Measurements from ENCODE around the gene DHX32. TPM values are rescaled to one million over a fixed set of nuclear protein-coding genes. Genes with fewer than 3 reads are reported as not detected.

Gene DHX32
- total and polyA plus RNA-seq, 2 experiments from 2014 or later = 48.8 to 66.7 TPM

- no peak for DNase-seq (ENCODE audit: low read depth in 1 of 2, low spot score in 1 of 2)
- Histone ChIP-seq H3K9me3 (ENCODE audit: low read depth) (no peaks in the 10 kb centered on the region), H3K4me3 (no peak overlapping the region), H3K27me3 (no peaks in the 10 kb centered on the region), H3K27ac (no peak overlapping the region), H3K4me1 (ENCODE audit: low read depth) (no peaks in the 10 kb centered on the region), H3K36me3 (peaks cover 23% of the 10 kb centered on the region)
- no peak for TF ChIP-seq CTCF (IDR thresholded peaks at IDR 0.05; ENCODE audit: low read depth, low read length)
These were observed 85.4 kb downstream of the DHX32 start for GRCh38 chr10:125795637-125796190.

GRCh38 chr10:125795128-125795527 is 86.0 kb downstream of the DHX32 start:
- no peak for DNase-seq (ENCODE audit: low read depth in 1 of 2, low spot score in 1 of 2)
- no peaks in the 10 kb centered on the region for H3K27me3 ChIP-seq
- H3K4me1 ChIP-seq (ENCODE audit: low read depth) = no peaks in the 10 kb centered on the region
- no peak overlapping the region for H3K27ac ChIP-seq
- H3K4me3 ChIP-seq = no peak overlapping the region
- no peaks in the 10 kb centered on the region for H3K9me3 ChIP-seq (ENCODE audit: low read depth)
- H3K36me3 ChIP-seq = peaks cover 22% of the 10 kb centered on the region
- no peak for TF ChIP-seq CTCF (IDR thresholded peaks at IDR 0.05; ENCODE audit: low read depth, low read length)

GRCh38 chr10:125792342-125793300 is 88.5 kb downstream of the DHX32 start:
- H3K36me3 ChIP-seq = peaks cover 19% of the 10 kb centered on the region
- no peak overlapping the region for H3K4me3 ChIP-seq
- no peak for DNase-seq (ENCODE audit: low read depth in 1 of 2, low spot score in 1 of 2)
- no peaks in the 10 kb centered on the region for H3K4me1 ChIP-seq (ENCODE audit: low read depth)
- no peak for TF ChIP-seq CTCF (IDR thresholded peaks at IDR 0.05; ENCODE audit: low read depth, low read length)
- no peaks in the 10 kb centered on the region for H3K27me3 ChIP-seq
- no peaks in the 10 kb centered on the region for H3K9me3 ChIP-seq (ENCODE audit: low read depth)
- H3K27ac ChIP-seq = no peak overlapping the region

GRCh38 chr10:125788156-125789034 is 92.7 kb downstream of the DHX32 start:
- Histone ChIP-seq H3K4me1 (ENCODE audit: low read depth) (no peaks in the 10 kb centered on the region), H3K36me3 (peaks cover 7% of the 10 kb centered on the region)
- no peak for DNase-seq (ENCODE audit: low read depth in 1 of 2, low spot score in 1 of 2)

More at GRCh38 chr10:125788156-125789034, 92.7 kb downstream of the DHX32 start:
- Histone ChIP-seq H3K9me3 (ENCODE audit: low read depth) (no peaks in the 10 kb centered on the region), H3K4me3 (no peak overlapping the region), H3K27me3 (no peaks in the 10 kb centered on the region), H3K27ac (no peak overlapping the region)
- TF ChIP-seq CTCF (IDR thresholded peaks at IDR 0.05; ENCODE audit: low read depth, low read length) = no peak

Other genes starting within 250 kb of the DHX32 start
- gene TEX36, start 198.1 kb downstream of the DHX32 start, total RNA-seq = not detected in 2 replicates
- not detected in 2 replicates for gene TEX36, start 198.1 kb downstream of the DHX32 start, polyA plus RNA-seq
- gene EDRF1, start 161.6 kb downstream of the DHX32 start, total RNA-seq = 16.8 and 23.8 TPM in 2 replicates
- gene EDRF1, start 161.6 kb downstream of the DHX32 start, polyA plus RNA-seq = 10.4 and 23.1 TPM in 2 replicates
- gene MMP21, start 105.5 kb downstream of the DHX32 start, total RNA-seq = 0.32 TPM in 1 of 2 replicates, not detected in the other
- gene MMP21, start 105.5 kb downstream of the DHX32 start, polyA plus RNA-seq = not detected in 2 replicates
- gene UROS, start 58.0 kb downstream of the DHX32 start, total RNA-seq = 88.4 and 121 TPM in 2 replicates
- gene UROS, start 58.0 kb downstream of the DHX32 start, polyA plus RNA-seq = 160 and 211 TPM in 2 replicates
- 34.2 and 44.6 TPM in 2 replicates for gene BCCIP, start 57.7 kb downstream of the DHX32 start, total RNA-seq
- 80.2 and 93.9 TPM in 2 replicates for gene BCCIP, start 57.7 kb downstream of the DHX32 start, polyA plus RNA-seq
- gene FANK1, start 15.3 kb upstream of the DHX32 start, total RNA-seq = 7.5 and 19.2 TPM in 2 replicates
- gene FANK1, start 15.3 kb upstream of the DHX32 start, polyA plus RNA-seq = 11.4 and 11.5 TPM in 2 replicates